ENCODE measurements around the gene NR2C2AP. TPM values are rescaled to one million over a fixed set of nuclear protein-coding genes. Genes with fewer than 3 reads are reported as not detected.

Gene NR2C2AP, protein sequence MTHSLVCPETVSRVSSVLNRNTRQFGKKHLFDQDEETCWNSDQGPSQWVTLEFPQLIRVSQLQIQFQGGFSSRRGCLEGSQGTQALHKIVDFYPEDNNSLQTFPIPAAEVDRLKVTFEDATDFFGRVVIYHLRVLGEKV
- total RNA-seq = 1 to 10 TPM; 7.0 to 9.6 TPM
- 9.4 TPM for polyA plus RNA-seq (ENCODE audit: insufficient read depth, low read depth, low replicate concordance)
- long read RNA-seq, donor 1, transcript NR2C2AP-201 (5 exons, 1,293 nt) = major isoform, 5 of 6 reads
- long read RNA-seq, donor 1, partial matches to known transcripts = 0 of 6 reads
- long read RNA-seq, donor 1, other reads (novel, unspliced or antisense) = 0 of 6 reads
- long read RNA-seq, donor 2, partial matches to known transcripts = 0 of 3 reads
- long read RNA-seq, donor 2, other reads (novel, unspliced or antisense) = 0 of 3 reads

DNA sequence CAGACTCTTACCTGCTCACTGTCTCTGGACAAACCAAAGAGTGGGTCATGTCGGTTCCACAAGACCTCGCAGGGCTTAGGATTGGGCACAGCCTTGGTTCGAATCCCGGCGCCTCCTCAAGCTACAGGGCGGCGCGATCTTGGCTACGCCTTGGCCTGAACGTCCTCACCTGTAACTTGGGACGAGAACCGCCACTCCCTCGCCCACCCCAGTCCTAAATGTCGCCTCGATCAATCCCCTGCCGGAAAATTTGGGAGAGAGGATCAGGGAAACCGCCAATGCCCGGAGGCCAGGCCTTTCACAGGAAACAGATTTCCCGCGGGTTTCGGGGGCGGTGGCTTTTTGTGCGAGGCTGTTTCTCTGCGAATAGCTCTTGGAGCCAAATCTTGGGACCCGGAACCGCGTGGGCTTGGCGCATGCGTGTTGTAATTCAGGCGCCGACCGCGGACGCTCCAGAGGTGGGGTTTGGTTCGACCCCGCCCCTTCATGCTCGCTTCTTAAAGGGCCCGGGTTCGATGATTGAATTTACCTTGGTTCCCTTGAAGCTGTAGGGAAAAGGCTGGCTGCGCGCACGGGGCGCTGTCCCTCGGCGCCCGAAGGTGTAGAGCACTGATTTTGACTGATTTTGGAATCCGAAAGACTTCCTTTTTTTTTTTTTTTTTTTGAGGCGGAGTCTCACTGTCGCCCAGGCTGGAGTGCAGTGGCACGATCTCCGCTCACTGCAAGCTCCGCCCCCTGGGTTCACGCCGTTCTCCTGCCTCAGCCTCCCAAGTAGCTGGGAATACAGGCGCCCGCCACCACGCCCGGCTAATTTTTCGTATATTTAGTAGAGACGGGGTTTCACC lies at the start of gene NR2C2AP:
NR2C2AP (minus strand) TSS at position 403 of the 845 bp plus-strand sequence; CDS start at position 49, 354 bp downstream.
- WGBS, 2 donors = 7 to 8% methylated on average over 43 to 60 of the region's 60 CpGs
- intact Hi-C loops (cut with DNase I; ENCODE audit: low total_unique reads) = no loop called here
- Histone ChIP-seq H3K9me3 (no peaks in the 10 kb centered on the region), H3K27ac (peak within 1 kb of the TSS in 1 of 2 donors; percentile 69), H3K36me3 (ENCODE audit: low read depth, missing control alignments) (no peaks in the 10 kb centered on the region), H3K4me1 (peaks cover 6% of the 10 kb centered on the region), H3K27me3 (no peaks in the 10 kb centered on the region), H3K4me3 (peak within 1 kb of the TSS; percentile 60 to 62)
- TF ChIP-seq, protein P1, sequence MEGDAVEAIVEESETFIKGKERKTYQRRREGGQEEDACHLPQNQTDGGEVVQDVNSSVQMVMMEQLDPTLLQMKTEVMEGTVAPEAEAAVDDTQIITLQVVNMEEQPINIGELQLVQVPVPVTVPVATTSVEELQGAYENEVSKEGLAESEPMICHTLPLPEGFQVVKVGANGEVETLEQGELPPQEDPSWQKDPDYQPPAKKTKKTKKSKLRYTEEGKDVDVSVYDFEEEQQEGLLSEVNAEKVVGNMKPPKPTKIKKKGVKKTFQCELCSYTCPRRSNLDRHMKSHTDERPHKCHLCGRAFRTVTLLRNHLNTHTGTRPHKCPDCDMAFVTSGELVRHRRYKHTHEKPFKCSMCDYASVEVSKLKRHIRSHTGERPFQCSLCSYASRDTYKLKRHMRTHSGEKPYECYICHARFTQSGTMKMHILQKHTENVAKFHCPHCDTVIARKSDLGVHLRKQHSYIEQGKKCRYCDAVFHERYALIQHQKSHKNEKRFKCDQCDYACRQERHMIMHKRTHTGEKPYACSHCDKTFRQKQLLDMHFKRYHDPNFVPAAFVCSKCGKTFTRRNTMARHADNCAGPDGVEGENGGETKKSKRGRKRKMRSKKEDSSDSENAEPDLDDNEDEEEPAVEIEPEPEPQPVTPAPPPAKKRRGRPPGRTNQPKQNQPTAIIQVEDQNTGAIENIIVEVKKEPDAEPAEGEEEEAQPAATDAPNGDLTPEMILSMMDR (IDR thresholded peaks at IDR 0.05) = peak in 1 of 3 experiments; percentile 16
- no peak for TF ChIP-seq POLR2A (IDR thresholded peaks at IDR 0.05)
- peak; percentile 92 for DNase-seq

DNA sequence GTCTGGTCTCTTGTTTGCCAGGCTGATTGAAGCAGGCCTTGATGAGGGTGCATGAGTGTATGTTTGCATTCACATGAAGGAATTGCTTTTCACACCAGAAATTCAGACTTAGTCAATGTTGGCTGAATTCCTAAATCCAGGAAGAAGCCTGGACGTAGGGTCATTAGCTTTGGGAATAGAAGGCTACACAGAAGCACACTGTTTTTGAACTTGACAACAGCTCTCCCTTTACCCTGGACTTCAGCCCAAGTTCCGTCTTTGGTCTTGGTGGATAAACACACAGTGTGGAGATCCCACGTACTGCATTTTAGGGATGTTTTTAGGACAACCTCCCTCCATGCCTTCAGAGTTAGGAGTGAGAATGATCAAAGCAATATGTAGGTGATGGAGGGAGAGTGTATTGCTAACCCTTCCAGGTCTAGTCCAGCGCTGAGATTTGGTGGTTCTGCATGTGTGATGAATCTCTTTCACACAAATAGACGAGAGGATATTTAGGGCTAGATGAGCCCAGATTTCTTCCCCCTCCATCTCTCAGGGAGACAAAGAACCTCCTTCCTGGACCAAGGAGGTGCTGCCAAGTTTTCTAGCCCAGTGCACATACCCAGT lies 47.1 kb upstream of the NR2C2AP start:
- no peak overlapping the region for H3K4me3 ChIP-seq
- intact Hi-C loops (cut with DNase I; ENCODE audit: low total_unique reads) = no loop called here
- no peak overlapping the region for H3K27ac ChIP-seq
- no peaks in the 10 kb centered on the region for H3K27me3 ChIP-seq
- no peaks in the 10 kb centered on the region for H3K9me3 ChIP-seq
- no peaks in the 10 kb centered on the region for H3K36me3 ChIP-seq (ENCODE audit: low read depth, missing control alignments)
- TF ChIP-seq POLR2A (IDR thresholded peaks at IDR 0.05) = no peak
- TF ChIP-seq, protein P1 (IDR thresholded peaks at IDR 0.05) = no peak
- WGBS, 2 donors = 55 to 67% methylated on average over 5 of the region's 5 CpGs
- no peaks in the 10 kb centered on the region for H3K4me1 ChIP-seq
- DNase-seq = no peak

DNA sequence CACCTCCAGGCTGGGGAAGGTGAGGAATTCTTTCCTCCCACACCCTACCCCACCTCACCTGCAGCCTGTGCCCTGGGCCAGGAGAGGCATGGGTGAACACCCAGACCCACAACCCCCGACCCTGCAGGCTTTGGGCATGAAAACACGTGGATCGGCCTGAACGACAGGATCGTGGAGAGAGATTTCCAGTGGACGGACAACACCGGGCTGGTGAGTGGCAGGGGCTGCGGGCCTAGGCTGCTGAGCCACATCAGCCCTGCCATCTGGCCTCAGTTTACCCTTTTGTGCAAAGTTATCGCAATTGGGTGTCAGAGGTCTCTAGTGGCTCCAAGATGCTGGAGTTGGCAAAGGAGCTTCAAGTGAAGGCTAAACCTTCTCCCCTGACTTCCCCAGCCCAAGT lies 37.3 kb upstream of the NR2C2AP start:
- no peak overlapping the region for H3K27ac ChIP-seq
- TF ChIP-seq, protein P1 (IDR thresholded peaks at IDR 0.05) = no peak
- TF ChIP-seq POLR2A (IDR thresholded peaks at IDR 0.05) = no peak
- H3K4me3 ChIP-seq = no peak overlapping the region
- intact Hi-C loops (cut with DNase I; ENCODE audit: low total_unique reads) = no loop called here
- no peaks in the 10 kb centered on the region for H3K36me3 ChIP-seq (ENCODE audit: low read depth, missing control alignments)
- no peaks in the 10 kb centered on the region for H3K4me1 ChIP-seq
- DNase-seq = no peak
- WGBS, 2 donors = 85 to 92% methylated on average over 9 of the region's 9 CpGs
- no peaks in the 10 kb centered on the region for H3K27me3 ChIP-seq
- H3K9me3 ChIP-seq = no peaks in the 10 kb centered on the region

DNA sequence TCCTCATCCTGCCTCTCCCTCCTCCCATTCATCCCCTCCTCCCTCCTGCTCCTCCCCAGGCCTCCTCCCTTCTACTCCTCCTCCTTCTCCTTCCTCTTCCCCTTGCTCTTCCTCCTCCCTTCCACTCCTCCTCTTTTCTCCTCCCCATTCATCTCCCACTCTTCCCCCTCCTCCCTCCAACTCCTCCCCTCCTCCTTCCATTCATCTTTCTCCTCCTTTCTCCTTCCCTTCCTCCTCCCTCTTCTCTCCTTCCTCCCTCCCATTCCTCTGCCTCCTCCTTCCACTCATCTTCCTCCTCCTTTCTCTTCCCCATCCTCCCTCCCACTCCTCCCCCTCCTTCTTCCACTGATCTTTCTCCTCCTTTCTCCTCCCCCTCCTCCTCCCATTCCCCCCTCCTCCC lies 36.5 kb upstream of the NR2C2AP start:
- no peaks in the 10 kb centered on the region for H3K36me3 ChIP-seq (ENCODE audit: low read depth, missing control alignments)
- intact Hi-C loops (cut with DNase I; ENCODE audit: low total_unique reads) = no loop called here
- H3K9me3 ChIP-seq = no peaks in the 10 kb centered on the region
- H3K27me3 ChIP-seq = no peaks in the 10 kb centered on the region
- no peak for TF ChIP-seq POLR2A (IDR thresholded peaks at IDR 0.05)
- TF ChIP-seq, protein P1 (IDR thresholded peaks at IDR 0.05) = no peak
- no peak overlapping the region for H3K4me3 ChIP-seq
- DNase-seq = no peak
- no peak overlapping the region for H3K27ac ChIP-seq
- no peaks in the 10 kb centered on the region for H3K4me1 ChIP-seq

All from testis (tissue), 5 donors.